NCI-H128 (cell line): Measurements from ENCODE around the gene SLC25A22.
A peak's percentile ranks its signal among the peaks of the same experiment; 100 is the strongest.

Source experiments
- DNase-seq: peaks from one replicate; lab custom pipeline; 2025; ENCODE audit not compliant: unreplicated experiment; lab: John Stamatoyannopoulos, UW

The SLC25A22 gene

GRCh38 chr11:804599-804964 is 6.5 kb upstream of the SLC25A22 start:
- no peak for DNase-seq

- DNase-seq: peak; percentile 51
Observed at GRCh38 chr11:803770-804598, 5.9 kb upstream of the SLC25A22 start.

DNA sequence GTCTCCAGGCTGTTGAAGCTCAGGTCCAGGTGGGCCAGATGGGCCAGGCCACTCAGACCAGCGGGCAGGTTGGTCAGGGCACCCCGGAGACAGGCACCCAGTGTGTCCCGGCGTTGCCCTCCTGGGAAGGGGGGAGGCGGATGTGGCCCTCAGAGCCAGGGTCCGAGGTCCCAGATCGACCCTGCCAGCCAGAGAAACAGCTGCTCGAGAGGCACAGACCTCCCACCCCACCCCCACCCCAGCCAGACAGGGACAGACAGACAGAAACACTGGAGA is 5.3 kb upstream of the SLC25A22 start:
- no peak for DNase-seq

- DNase-seq: no peak
Observed at GRCh38 chr11:802693-803466, 4.8 kb upstream of the SLC25A22 start.

- no peak for DNase-seq
Observed at GRCh38 chr11:802018-802617, 4.0 kb upstream of the SLC25A22 start.

GRCh38 chr11:801097-801780 is 3.2 kb upstream of the SLC25A22 start:
- no peak for DNase-seq

GRCh38 chr11:800473-800872 is 2.4 kb upstream of the SLC25A22 start:
- no peak for DNase-seq

GRCh38 chr11:799641-800316 is 1.7 kb upstream of the SLC25A22 start:
- no peak for DNase-seq

DNA sequence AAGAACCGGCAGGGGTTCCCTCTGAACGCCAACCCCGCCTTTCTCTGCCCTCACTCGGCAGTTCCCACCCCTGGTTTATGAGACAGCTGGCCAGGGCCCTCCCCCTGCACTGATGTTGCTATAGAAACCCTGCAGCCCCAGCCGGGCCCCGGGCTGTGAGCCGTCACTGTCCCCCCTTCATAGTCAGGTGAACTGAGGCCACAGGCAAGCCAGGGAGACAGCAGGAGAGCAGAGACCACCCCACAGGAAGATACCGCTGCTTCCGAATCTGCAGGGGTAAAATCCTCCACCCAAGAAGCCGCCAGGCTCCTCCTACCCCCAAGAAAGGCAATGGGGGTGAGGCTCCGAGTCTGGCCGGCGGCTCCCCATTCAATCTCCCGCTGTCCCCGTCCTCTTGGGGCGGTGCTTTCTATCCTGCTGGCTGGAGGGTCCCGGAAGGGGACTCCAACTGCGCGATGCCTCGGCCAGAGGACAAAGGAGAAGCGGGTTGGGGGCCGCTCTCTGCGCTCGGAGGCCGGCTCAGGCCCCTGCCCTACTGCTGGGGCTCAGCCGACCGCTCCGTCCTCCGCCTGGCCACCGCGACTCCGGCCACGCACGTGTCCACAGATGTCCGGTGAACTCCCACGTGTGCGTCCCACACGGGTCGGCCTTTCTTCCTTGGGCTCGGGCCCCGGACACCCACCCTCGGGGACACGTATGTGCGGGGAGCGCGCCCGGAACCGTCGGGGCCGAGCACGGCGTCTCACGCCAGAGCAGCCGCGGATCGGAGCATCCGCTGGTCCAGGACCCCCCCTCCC is 587 bp downstream of the SLC25A22 start:
- DNase-seq: peak; percentile 63

DNA sequence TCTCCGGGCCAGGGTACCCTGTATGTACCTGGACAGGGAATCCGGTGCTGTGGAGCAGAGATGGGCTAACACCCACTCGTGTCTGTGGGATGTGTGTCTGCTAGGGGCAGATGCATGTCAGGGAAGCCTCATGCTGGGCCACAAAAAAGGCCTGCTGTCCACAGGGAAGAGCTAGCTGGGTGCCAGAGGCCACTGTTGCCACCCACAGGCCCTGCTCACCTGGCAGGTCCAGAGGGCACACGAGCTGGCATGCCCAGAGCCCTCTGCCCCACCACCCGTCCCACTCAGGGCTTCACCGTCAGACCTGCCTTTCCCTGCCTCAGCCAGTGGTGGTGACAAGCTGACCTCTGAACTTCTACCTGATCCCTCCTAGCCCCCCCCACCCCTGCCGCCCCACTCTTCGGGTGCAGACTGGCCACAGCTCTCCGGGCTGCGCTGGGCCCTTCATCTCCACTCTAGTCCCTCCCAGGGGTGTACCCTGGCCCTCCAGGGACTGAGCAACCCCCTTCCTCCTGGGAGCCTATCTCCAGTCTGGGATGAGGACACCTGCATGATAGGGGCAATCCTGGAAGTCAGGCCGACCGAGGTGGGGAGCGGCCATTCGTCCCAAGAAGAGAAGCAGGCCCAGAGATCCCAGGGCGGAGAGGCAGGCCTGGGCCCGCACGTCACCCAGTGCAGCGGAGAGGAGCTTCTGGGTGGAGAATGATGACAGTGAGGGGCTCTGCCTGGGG is 1.4 kb downstream of the SLC25A22 start:
- no peak for DNase-seq

- DNase-seq: no peak
Observed at GRCh38 chr11:795634-796564, 2.2 kb downstream of the SLC25A22 start.

DNA sequence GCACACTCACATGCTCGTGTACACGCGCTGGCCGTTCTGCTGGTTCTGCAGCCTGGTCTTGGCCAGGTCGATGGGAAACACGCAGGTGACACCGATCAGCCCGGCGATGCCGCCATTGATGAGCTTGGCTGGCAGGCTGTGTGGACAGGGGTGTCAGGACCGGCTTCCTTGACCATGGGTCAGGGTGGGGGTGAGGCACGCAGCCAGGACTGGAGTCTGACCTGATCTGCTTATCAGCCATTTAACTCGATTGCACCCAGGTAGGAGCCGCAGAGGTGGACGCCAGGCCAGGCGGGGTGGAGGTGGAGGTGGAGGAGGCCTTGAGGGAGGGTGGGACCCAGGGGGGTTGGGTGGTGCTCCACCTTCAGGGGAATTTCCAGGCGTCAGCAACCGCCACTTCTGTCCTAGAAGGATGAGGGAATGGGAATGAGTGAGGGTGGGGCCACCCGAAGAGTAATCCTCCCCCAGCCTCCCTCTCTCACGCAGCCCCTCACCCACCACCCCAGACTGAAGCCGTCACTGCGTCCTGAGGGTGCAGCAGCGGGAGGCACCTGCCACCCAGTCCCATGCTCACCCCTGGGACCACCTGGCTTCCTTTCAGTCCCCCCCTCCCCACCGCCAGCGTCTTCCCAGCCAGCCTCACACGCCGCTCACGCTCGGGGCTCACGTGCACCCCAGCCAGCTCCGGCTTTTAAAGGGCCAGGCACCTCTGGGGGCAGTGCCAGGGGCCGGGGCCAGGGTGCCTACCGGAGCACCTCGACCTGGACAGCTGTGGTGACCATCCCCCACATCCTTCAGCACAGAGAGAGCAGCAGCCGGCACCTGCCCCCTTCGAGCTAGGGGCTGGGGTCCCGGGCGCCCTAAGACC is 3.1 kb downstream of the SLC25A22 start:
- DNase-seq: no peak

- no peak for DNase-seq
Observed at GRCh38 chr11:794013-794765, 3.9 kb downstream of the SLC25A22 start.

GRCh38 chr11:793556-793955 is 4.5 kb downstream of the SLC25A22 start:
- DNase-seq: no peak

GRCh38 chr11:792873-793272 is 5.2 kb downstream of the SLC25A22 start:
- no peak for DNase-seq

GRCh38 chr11:792535-792821 is 5.6 kb downstream of the SLC25A22 start:
- no peak for DNase-seq
